Mucosa of descending colon (tissue), 3 donors: Measurements from ENCODE around the gene HOXB3. TPM values are rescaled to one million over a fixed set of nuclear protein-coding genes. Genes with fewer than 3 reads are reported as not detected.

Experiments
- ATAC-seq: fragments of 200-7000 bp; cut with Tn5 transposase; one replicate; pipeline ENCODE4 v1.9.1; 2020; ENCODE audit warnings: mild to moderate bottlenecking, moderate library complexity
- DNase-seq, 3 donors: peaks; one replicate each; pipeline ENCODE4 v3.0.0-alpha.2; 2020
- H3K36me3 ChIP-seq: fragments of 200-600 bp; one replicate; pipeline ENCODE4 v1.8.0; 2021; ENCODE audit warnings: low read depth, mild to moderate bottlenecking
- H3K4me1 ChIP-seq: fragments of 200-600 bp; one replicate; pipeline ENCODE4 v1.8.0; 2021; ENCODE audit warnings: low read depth, mild to moderate bottlenecking
- H3K4me3 ChIP-seq: fragments of 200-600 bp; one replicate; pipeline ENCODE4 v1.8.0; 2021; ENCODE audit warnings: mild to moderate bottlenecking
- H3K9me3 ChIP-seq: fragments of 200-600 bp; one replicate; pipeline ENCODE4 v1.8.0; 2021; ENCODE audit warnings: mild to moderate bottlenecking
- CTCF ChIP-seq: fragments of 200-600 bp; IDR thresholded peaks from one replicate; pipeline ENCODE4 v1.8.0; 2022; ENCODE audit warnings: antibody characterized with exemption, mild to moderate bottlenecking
- intact Hi-C, 2 donors: fragments of 100-400 bp; cut with DNase I in 1 of 2; cut with micrococcal nuclease in 1 of 2; formaldehyde crosslinking; loops; one replicate each; pipeline versions ENCODE4 v1.11.0 to v1.11.1; 2022; cut with DNase I, micrococcal nuclease
- total RNA-seq, 3 donors: library from RNA; stranded (reverse); fragmentation: NEBNext Ultra II Directional in 2 of 3; extraction: Animal tissue kit (Norgen Biotek cat#: 25700) in 2 of 3; gene quantifications; one replicate each; pipeline versions ENCODE4 v1.2.1 to v1.2.4, GENCODE V29; 2021 to 2023
- donor health status: DM: no; HTN: no; CAD: no; lungs with moderate emphysema.
- donor health status: DM: no; HTN: no; CAD: no.
- donor health status: DM: no; HTN: yes; CAD: no.

Gene HOXB3
- total RNA-seq, 3 donors from 2014 or later: 42.4 to 64.8 (median 43.4) TPM

GRCh38 chr17:48608494-48608834, 18.4 kb upstream of the HOXB3 start:
- DNase-seq (no peak), ATAC-seq (no peak)
- H3K4me3 ChIP-seq: no peak overlapping the region
- no peaks in the 10 kb centered on the region for H3K36me3 ChIP-seq
- intact Hi-C loops: no loop called here
- peaks cover 21% of the 10 kb centered on the region for H3K4me1 ChIP-seq
- no peak for TF ChIP-seq CTCF
- no peaks in the 10 kb centered on the region for H3K9me3 ChIP-seq

DNA sequence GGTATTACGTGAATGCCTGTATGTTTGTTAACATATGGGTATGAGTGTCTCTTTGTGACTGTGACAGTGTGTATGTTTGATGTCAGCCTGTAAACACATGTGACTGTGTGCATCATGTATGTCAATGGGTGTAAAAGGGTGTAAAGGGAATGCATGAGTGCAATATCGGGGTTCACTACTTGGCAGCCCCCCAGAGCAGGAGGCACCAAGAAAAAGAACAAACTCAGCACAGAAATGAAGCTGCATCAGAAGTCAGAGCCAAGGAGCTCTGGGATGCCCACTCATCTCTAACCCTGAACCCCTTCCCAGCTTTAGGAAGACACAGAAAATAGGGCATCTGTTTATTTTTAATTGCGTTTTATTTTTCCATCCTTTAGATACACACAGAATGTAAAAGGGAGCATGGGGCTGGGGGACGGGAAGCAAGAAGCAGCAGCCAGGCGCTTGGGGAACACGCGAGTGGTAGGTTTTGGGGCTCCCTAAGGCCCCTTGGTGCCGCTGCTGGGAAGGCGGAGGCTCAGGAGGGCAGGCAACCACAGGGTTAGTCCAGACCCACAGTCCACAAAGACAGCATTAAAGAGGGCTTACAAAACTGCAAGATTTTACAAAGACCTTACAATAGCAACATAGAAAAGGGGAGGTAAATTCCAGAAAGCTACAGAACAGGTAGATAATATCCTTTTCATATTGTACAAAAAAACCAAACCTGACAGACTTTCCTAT, 17.0 kb upstream of the HOXB3 start:
- Histone ChIP-seq H3K4me3 (no peak overlapping the region), H3K9me3 (no peaks in the 10 kb centered on the region), H3K36me3 (no peaks in the 10 kb centered on the region), H3K4me1 (peaks cover 13% of the 10 kb centered on the region)
- TF ChIP-seq CTCF: no peak
- intact Hi-C loops: no loop called here
- no peak for ATAC-seq
- no peak for DNase-seq

- TF ChIP-seq CTCF: no peak
- Histone ChIP-seq H3K4me3 (no peak overlapping the region), H3K4me1 (peaks cover 9% of the 10 kb centered on the region), H3K9me3 (no peaks in the 10 kb centered on the region), H3K36me3 (no peaks in the 10 kb centered on the region)
- DNase-seq (no peak), ATAC-seq (no peak)
- intact Hi-C loops: no loop called here
Observed at GRCh38 chr17:48605991-48606891, 16.2 kb upstream of the HOXB3 start.

- Histone ChIP-seq H3K36me3 (no peaks in the 10 kb centered on the region), H3K4me1 (peaks cover 12% of the 10 kb centered on the region), H3K9me3 (no peaks in the 10 kb centered on the region), H3K4me3 (no peak overlapping the region)
- peak in 2 of 3 donors; percentile 49 to 54 for DNase-seq
- ATAC-seq: no peak
- TF ChIP-seq CTCF: no peak
- intact Hi-C loops: no loop called here
Observed at GRCh38 chr17:48605409-48605919, 15.4 kb upstream of the HOXB3 start.

- Histone ChIP-seq H3K4me1 (peaks cover 18% of the 10 kb centered on the region), H3K4me3 (peak within 1 kb of the TSS; percentile 54), H3K36me3 (no peaks in the 10 kb centered on the region), H3K9me3 (no peaks in the 10 kb centered on the region)
- intact Hi-C loops: no loop called here
- DNase-seq (peak; percentile 84 to 93 (median 86)), ATAC-seq (peak; percentile 64)
- TF ChIP-seq CTCF: no peak
Observed at GRCh38 chr17:48604770-48605329, 14.8 kb upstream of the HOXB3 start, which contains the start of gene HOXB6. HOXB6 (minus strand) TSS chr17:48604986; CDS start chr17:48598150, 6,836 bp downstream.
